Panc1 (cell line): ENCODE results near the gene IL17RB.

ENCODE experiments used
- CTCF ChIP-seq: fragments of 450-650 bp; IDR thresholded peaks from 2 replicates; pipeline ENCODE4 v1.5.1; 2017; ENCODE audit warnings: mild to moderate bottlenecking
- SIN3A ChIP-seq: IDR thresholded peaks from 2 replicates; pipeline ENCODE4 v1.6.1; 2012; ENCODE audit warnings: low read depth, mild to moderate bottlenecking, low read length, moderate library complexity, borderline replicate concordance; ENCODE audit not compliant: insufficient read depth

- TF ChIP-seq CTCF (no peak), SIN3A (no peak)
Measured at GRCh38 chr3:53887446-53887845, 41.1 kb downstream of the IL17RB start.
